ENCODE data around the gene LARGE1. TPM values are rescaled to one million over a fixed set of nuclear protein-coding genes. Genes with fewer than 3 reads are reported as not detected.
A peak's percentile ranks its signal among the peaks of the same experiment; 100 is the strongest.

LARGE1 gene
- total and polyA plus RNA-seq, 2 of the 8 experiments (the other 6 are each of a cell fraction or from before 2014, with no cell fraction given) = 43.7 to 83.0 TPM

- H3K23me2 ChIP-seq (ENCODE audit: low read depth, low read length) = no peaks in the 10 kb centered on the region; the same call in 1 of the 2 replicates
- peaks cover 0 to 2% of the 10 kb centered on the region in 2 experiments for H4K20me1 ChIP-seq (replicated peaks in 1 of 2; ENCODE audit: control insufficient read depth in 1 of 2, insufficient read depth in 2 of 2, low read length in 2 of 2)
- no peak overlapping the region; the same call in 1 of the 2 replicates for H4K8ac ChIP-seq (ENCODE audit: extremely low read depth, insufficient read depth, low read length)
- H3K4ac ChIP-seq (replicated peaks; ENCODE audit: insufficient read length, low read depth, low read length) = no peak overlapping the region
- H2AFZ ChIP-seq (ENCODE audit: low read length) = no peak overlapping the region
- ChIA-PET POLR2A (ENCODE audit: partially characterized antibody) (interaction anchor here (0.6 to 2.6 kb wide), 11 partner anchors 9 to 525 kb away, joined by 3 to 11 read pairs (median 6); no protein-coding TSS in a partner anchor), CTCF (ENCODE audit: partially characterized antibody) (interaction anchor here (1.5 to 2.3 kb wide), 3 partner anchors 14 to 47 kb away, joined by 3 to 5 read pairs (median 3); no protein-coding TSS in a partner anchor)
- no peak overlapping the region for H3K23ac ChIP-seq (ENCODE audit: insufficient read length)
- WGBS, 2 experiments (ENCODE audit: extremely low coverage in 1 of 2, insufficient coverage in 1 of 2, insufficient read length in 1 of 2, insufficient replicate concordance in 2 of 2, low coverage in 1 of 2, low lambda C conversion rate in 2 of 2, missing lambda C conversion rate in 1 of 2) = 67% methylated on average over 5 of the region's 5 CpGs; no CpG with 5 or more reads in 1 of the 2 experiments
- FAIRE-seq (no peak), DNase-seq (ENCODE audit: low read depth in 1 of 2, low spot score in 2 of 2) (no peak)
- no peaks in the 10 kb centered on the region for H3K36me3 ChIP-seq (ENCODE audit: control insufficient read depth in 2 of 4, insufficient read depth in 4 of 4, low read length in 3 of 4)
- H2BK20ac ChIP-seq (ENCODE audit: low read length) = 0 out of 2 replicates have a peak overlapping the region, but pooled peaks have one; percentile 56
- peak overlapping the region in 1 of 4 experiments; percentile 40; a peak in 2 of 8 replicates for H3K4me3 ChIP-seq (ENCODE audit: extremely low read depth in 1 of 4, insufficient read depth in 2 of 4, low read depth in 3 of 4, low read length in 4 of 4)
- no peaks in the 10 kb centered on the region for H3K9me3 ChIP-seq (ENCODE audit: insufficient read depth in 2 of 2, low read depth in 1 of 2, low read length in 1 of 2)
- no peak overlapping the region; the same call in 1 of the 2 replicates for H3K18ac ChIP-seq (ENCODE audit: extremely low read depth, low read length)
- H3K79me1 ChIP-seq (ENCODE audit: low read depth, low read length) = peaks cover 8% of the 10 kb centered on the region
- no peak overlapping the region for H3K9ac ChIP-seq (replicated peaks in 1 of 4; ENCODE audit: extremely low read depth in 1 of 4, low read depth in 3 of 4, low read length in 3 of 4)
- H2BK12ac ChIP-seq (ENCODE audit: low read depth, low read length) = peak overlapping the region; percentile 11; the same call in 1 of the 2 replicates
- no peak overlapping the region for H3K56ac ChIP-seq (replicated peaks; ENCODE audit: insufficient read length, low read depth, low read length)
- no peaks in the 10 kb centered on the region for H3K27me3 ChIP-seq (replicated peaks in 1 of 4; ENCODE audit: control insufficient read depth in 3 of 4, extremely low read depth in 1 of 4, insufficient read depth in 3 of 4, low read length in 3 of 4)
- peak overlapping the region; percentile 34 for H4K91ac ChIP-seq (replicated peaks; ENCODE audit: insufficient read length, low read length)
- H2AK5ac ChIP-seq (ENCODE audit: low read depth, low read length) = no peak overlapping the region
- no peak overlapping the region for H3K14ac ChIP-seq (ENCODE audit: insufficient read length)
- peaks cover 35 to 58% (median 48%) of the 10 kb centered on the region in 4 experiments for H3K4me1 ChIP-seq (replicated peaks in 1 of 4; ENCODE audit: control insufficient read depth in 3 of 4, insufficient read depth in 4 of 4, low read length in 3 of 4)
- H3K79me2 ChIP-seq (ENCODE audit: control insufficient read depth in 1 of 2, insufficient read depth in 2 of 2, low read length in 2 of 2) = peaks cover 11 to 89% of the 10 kb centered on the region in 2 experiments
- H4K5ac ChIP-seq (ENCODE audit: insufficient read length, low read depth, low read length) = peak overlapping the region; percentile 11
- no peak overlapping the region for H2BK5ac ChIP-seq (ENCODE audit: low read depth, low read length)
- peak overlapping the region; percentile 34 for H2BK120ac ChIP-seq (replicated peaks; ENCODE audit: low read depth, low read length)
- peak overlapping the region; percentile 45 to 63 for H3K4me2 ChIP-seq (ENCODE audit: insufficient read depth in 1 of 2, low read depth in 2 of 2, low read length in 2 of 2)
- no peak overlapping the region; the same call in 1 of the 2 replicates for H2BK15ac ChIP-seq (ENCODE audit: low read length)
- no peak overlapping the region; the same call in none of the 2 replicates for H3K27ac ChIP-seq (ENCODE audit: low read depth, low read length)
- no peak for TF ChIP-seq NANOG (IDR thresholded peaks at IDR 0.05; ENCODE audit: insufficient read depth, low read depth, low read length, poor library complexity, severe bottlenecking)
- TF ChIP-seq EP300 (IDR thresholded peaks at IDR 0.05; ENCODE audit: borderline replicate concordance in 1 of 2, low read depth in 2 of 2, low read length in 2 of 2) = no peak
Measured at GRCh38 chr22:33850193-33850592, 70.1 kb downstream of the LARGE1 start.
